HG03135 (cell line): ENCODE results near the gene DLG4.

Source experiments
- ATAC-seq: cut with Tn5 transposase; IDR thresholded peaks from one replicate; pipeline ENCODE4 v1.9.1; 2021; ENCODE audit warnings: mild to moderate bottlenecking, moderate library complexity; ENCODE audit not compliant: unreplicated experiment

Gene DLG4

GRCh38 chr17:7219812-7220592 lies at the start of gene DLG4, which contains the start of gene ACADVL:
TSS of gene DLG4 (minus strand) at chr17:7219836.
TSS of gene ACADVL (plus strand) at chr17:7219938. CDS start at chr17:7219985, 47 bp downstream.
- peak; percentile 57 for ATAC-seq

- ATAC-seq, result no peak
Observed at GRCh38 chr17:7266784-7267183, 47.1 kb upstream of the DLG4 start.

GRCh38 chr17:7263801-7264078 lies 44.1 kb upstream of the DLG4 start:
- no peak for ATAC-seq

DNA sequence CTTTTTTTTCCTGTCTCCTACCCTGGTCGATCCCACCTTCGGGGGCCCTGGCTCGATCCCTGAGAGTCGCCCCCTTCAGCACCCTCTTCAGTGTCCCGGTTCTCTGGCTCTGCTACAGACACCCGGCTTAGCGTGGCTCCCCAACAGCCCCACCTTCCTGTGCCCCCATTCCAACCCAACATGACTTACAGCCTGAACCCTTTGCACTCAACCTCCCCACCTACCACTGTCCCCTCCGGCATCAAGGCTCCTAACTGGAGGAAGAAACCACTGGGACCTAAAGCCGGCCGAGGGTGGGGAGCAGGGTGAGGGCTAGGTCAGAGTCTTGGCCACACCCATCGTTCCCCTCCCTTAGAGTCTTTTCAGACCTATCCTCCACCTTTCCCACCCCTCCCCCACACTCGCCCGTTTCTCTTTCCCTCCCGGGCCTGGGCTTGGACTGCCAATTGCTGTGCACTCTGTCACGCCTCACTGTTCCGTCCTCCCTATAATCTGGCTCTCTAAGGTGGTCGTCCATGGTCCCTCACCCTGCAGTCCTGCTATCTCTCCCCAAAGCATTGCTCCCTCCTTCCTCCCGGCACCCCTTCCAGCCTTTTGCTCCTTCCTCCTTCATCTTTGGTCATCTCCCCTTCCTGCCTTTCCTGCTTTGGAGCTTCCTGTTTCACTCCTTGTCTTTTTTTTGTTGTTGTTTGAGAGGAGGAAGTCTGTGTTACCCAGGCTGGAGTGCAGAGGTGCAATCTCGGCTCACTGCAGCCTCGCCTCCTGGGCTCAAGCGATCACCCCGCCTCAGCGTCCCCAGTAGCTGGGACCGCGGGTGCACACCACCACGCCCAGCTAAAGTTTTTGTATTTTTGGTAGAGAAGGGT lies 43.5 kb upstream of the DLG4 start:
- ATAC-seq, result no peak

- ATAC-seq, result no peak
Observed at GRCh38 chr17:7262192-7262934, 42.7 kb upstream of the DLG4 start, which contains the start of gene CLDN7. TSS of gene CLDN7 (minus strand) at chr17:7262478. CDS start at chr17:7262043, 435 bp downstream.

GRCh38 chr17:7261379-7262191 lies 41.9 kb upstream of the DLG4 start:
- ATAC-seq, result no peak

GRCh38 chr17:7260651-7261378 lies 41.2 kb upstream of the DLG4 start:
- no peak for ATAC-seq

- no peak for ATAC-seq
Observed at GRCh38 chr17:7260151-7260550, 40.5 kb upstream of the DLG4 start.

DNA sequence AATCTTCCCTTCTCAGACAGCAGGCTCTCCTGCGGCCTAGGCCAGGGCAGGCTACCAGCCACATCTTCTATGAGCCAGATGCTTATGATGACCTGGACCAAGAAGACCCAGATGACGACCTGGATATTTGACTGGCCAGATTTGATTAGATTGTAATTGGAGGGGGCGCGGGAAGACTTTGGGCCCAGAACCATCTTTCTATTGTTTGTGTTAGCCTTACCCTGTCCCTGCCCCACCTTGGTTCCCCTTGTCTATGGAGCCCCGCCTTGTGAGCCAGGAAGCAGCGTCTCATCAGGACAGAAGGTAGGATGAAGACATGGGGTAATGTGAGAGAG lies 39.9 kb upstream of the DLG4 start:
- ATAC-seq, result no peak

- no peak for ATAC-seq
Observed at GRCh38 chr17:7258731-7259554, 39.3 kb upstream of the DLG4 start.

DNA sequence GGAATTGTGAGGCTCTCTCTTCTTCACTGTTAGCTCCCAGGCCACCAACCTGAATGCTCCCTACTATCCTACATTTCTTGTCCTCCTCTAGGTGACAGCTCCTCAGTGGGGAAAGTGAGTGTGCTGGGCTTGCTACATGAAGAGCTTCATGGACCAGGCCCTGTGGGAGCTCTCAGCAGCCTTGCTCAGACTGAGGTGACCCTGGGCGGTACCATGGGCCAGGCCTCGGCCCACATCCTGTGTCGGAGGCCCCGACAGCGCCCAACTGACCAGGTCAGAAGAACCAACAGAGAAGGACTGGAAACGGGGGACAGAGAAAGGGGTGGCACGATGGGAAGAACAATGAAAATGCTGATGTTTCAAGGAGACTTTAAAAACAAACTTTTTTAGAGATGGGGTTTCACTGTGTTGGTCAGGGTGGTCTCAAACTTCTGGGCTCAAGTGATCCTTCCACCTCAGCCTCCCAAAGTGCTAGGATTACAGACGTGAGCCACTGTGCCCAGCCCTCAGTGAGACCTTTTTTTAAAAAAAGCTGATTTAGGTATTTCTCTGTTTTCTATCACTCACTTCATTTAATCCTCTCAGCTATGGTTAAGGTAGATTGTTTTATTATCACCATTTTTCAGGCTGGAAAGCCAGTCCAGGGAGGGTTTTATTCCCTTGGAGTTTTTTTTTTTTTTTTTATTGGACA lies 37.3 kb upstream of the DLG4 start:
- ATAC-seq, result no peak

DNA sequence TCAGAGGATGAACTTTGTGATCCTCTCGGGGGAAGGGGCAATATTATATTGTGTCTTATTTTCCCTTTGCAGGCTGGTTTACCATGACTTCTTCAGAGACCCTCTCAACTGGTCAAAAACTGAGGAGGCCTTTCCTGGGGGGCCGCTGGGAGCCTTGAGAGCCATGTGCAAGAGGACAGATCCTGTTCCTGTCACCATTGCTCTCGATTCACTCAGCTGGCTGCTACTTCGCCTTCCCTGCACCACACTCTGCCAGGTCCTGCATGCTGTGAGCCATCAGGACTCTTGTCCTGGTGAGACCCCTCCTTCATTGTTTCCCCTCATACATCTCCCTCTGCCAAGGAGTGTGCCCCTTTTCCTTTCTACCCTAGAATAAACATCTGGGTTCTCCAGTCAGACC lies 34.9 kb upstream of the DLG4 start:
- ATAC-seq, result no peak

- ATAC-seq, result no peak
Observed at GRCh38 chr17:7253082-7253481, 33.4 kb upstream of the DLG4 start.

- peak; percentile 53 for ATAC-seq
Observed at GRCh38 chr17:7252176-7253043, 32.8 kb upstream of the DLG4 start, which contains the start of gene ELP5. TSS of gene ELP5 (plus strand) at chr17:7252215. CDS start at chr17:7252551, 336 bp downstream.

DNA sequence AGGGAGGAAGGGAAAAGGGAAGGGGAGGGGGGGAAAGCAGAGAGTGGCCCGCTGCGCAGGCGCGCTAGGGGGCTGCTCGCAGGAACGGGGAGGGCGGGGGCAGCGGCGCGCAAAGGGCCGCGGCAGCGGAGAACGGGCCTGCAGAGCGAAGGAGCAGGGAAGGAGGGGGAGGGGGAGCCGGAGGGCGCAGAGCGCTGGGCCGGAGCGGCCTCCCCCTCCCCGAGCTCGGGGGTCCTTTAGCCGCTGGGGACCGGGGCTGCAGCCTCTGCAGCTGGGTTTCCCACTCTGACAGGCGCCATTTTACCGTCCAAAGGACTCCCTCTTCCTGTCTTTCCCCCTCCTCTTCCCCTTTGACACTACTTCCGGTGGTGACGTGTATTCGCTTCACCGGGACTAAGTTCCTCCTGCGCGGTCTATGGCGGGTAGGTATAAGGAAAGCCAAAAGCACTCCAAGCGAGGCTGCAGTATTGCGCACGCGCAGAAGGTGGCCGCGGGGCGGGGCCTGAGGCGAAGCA lies 32.1 kb upstream of the DLG4 start, which contains the start of gene CTDNEP1:
CTDNEP1 (minus strand) TSS at position 74 of the 515 bp plus-strand sequence. CDS start 438 bp downstream, outside the sequence.
- peak; percentile 88 for ATAC-seq

DNA sequence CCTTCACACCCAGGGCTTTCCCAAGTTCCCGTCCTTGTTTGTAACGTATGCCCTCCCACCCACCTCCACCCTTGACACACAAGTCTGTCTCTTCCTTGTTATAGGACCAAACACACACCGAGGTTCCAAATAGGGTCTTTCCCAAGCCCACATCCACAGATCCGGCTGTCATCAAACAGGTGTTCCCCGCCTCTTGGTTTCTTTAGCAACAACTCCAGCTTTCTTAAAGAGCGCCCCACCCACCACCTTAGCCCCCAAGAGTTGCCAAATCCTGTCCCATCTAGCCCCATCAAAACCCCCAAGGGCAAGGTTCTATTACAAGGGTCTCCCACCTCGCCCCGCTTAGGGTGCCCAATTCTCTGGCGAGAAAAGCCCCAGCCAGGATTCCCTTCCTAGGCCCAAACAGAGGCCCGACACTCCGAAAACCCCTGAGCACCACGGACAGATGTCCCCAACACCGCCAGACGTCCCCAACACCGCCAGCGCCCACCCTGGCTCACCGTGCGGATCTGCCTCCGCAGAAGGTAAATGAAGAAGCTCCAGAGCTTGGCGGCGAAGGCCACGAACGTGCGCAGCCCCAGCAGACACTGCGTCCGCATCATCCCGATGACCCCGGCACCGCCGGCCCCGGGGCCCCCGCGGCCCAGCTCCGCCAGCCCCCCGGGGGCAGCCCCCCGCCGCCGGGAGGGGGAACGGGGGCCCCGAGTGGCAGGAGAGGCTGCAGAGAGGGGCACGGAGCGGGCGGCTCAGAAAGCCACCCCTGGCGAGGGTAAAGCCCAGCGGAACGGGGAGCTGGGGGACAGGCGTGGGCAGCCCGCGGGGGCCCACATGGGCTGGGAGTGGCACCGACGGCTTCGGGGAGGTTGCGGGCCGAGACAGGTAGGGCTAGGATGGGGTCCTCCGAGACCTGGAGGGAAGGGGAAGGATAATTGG lies 31.3 kb upstream of the DLG4 start:
- no peak for ATAC-seq
